ENCODE measurements around the gene AMIGO1. TPM values are rescaled to one million over a fixed set of nuclear protein-coding genes. Genes with fewer than 3 reads are reported as not detected.

AMIGO1 gene
- total and polyA plus RNA-seq, 4 donors: 2.4 to 6.3 (median 3.4) TPM

GRCh38 chr1:109488696-109489095 is 20.8 kb downstream of the AMIGO1 start:
- DNase-seq (no peak), ATAC-seq (ENCODE audit: insufficient read depth, low FRiP score) (no peak)
- Histone ChIP-seq H3K9me3 (ENCODE audit: control insufficient read depth in 4 of 4, insufficient read depth in 3 of 4, low read length in 3 of 4) (no peaks in the 10 kb centered on the region), H3K36me3 (ENCODE audit: control insufficient read depth in 4 of 4, insufficient read depth in 4 of 4, low read length in 4 of 4) (peaks cover 0 to 19% (median 14%) of the 10 kb centered on the region in 4 donors), H3K4me1 (ENCODE audit: control insufficient read depth in 5 of 5, insufficient read depth in 5 of 5, low read length in 5 of 5) (peaks cover 0 to 22% (median 6%) of the 10 kb centered on the region in 5 donors), H3K27me3 (ENCODE audit: control insufficient read depth in 3 of 3, insufficient read depth in 3 of 3, low read length in 2 of 3) (no peaks in the 10 kb centered on the region), H3K27ac (ENCODE audit: low read depth in 1 of 2, low read length in 1 of 2) (no peak overlapping the region), H3K4me3 (no peak overlapping the region), H3K9ac (ENCODE audit: insufficient read depth in 1 of 2, low read length in 2 of 2) (no peak overlapping the region)
- 91 to 97% methylated on average over 12 of the region's 12 CpGs for WGBS, 2 donors
- no peak for TF ChIP-seq CTCF (IDR thresholded peaks at IDR 0.05; ENCODE audit: control extremely low read depth, extremely low read depth)

- DNase-seq (no peak), ATAC-seq (ENCODE audit: insufficient read depth, low FRiP score) (no peak)
- Histone ChIP-seq H3K4me1 (ENCODE audit: control insufficient read depth in 5 of 5, insufficient read depth in 5 of 5, low read length in 5 of 5) (peaks cover 0 to 20% (median 6%) of the 10 kb centered on the region in 5 donors), H3K27ac (ENCODE audit: low read depth in 1 of 2, low read length in 1 of 2) (no peak overlapping the region), H3K36me3 (ENCODE audit: control insufficient read depth in 4 of 4, insufficient read depth in 4 of 4, low read length in 4 of 4) (peaks cover 0 to 19% (median 14%) of the 10 kb centered on the region in 4 donors), H3K4me3 (no peak overlapping the region), H3K9ac (ENCODE audit: insufficient read depth in 1 of 2, low read length in 2 of 2) (no peak overlapping the region), H3K27me3 (ENCODE audit: control insufficient read depth in 3 of 3, insufficient read depth in 3 of 3, low read length in 2 of 3) (no peaks in the 10 kb centered on the region), H3K9me3 (ENCODE audit: control insufficient read depth in 4 of 4, insufficient read depth in 3 of 4, low read length in 3 of 4) (no peaks in the 10 kb centered on the region)
- TF ChIP-seq CTCF (IDR thresholded peaks at IDR 0.05; ENCODE audit: control extremely low read depth, extremely low read depth): no peak
- 84 to 88% methylated on average over 5 of the region's 5 CpGs for WGBS, 2 donors
These were observed 21.3 kb downstream of the AMIGO1 start for GRCh38 chr1:109488201-109488600.

GRCh38 chr1:109487261-109487660 is 22.3 kb downstream of the AMIGO1 start:
- DNase-seq (peak; percentile 49 to 62 (median 59)), ATAC-seq (ENCODE audit: insufficient read depth, low FRiP score) (no peak)
- Histone ChIP-seq H3K4me1 (ENCODE audit: control insufficient read depth in 5 of 5, insufficient read depth in 5 of 5, low read length in 5 of 5) (peaks cover 0 to 23% (median 6%) of the 10 kb centered on the region in 5 donors), H3K27ac (ENCODE audit: low read depth in 1 of 2, low read length in 1 of 2) (no peak overlapping the region), H3K9ac (ENCODE audit: insufficient read depth in 1 of 2, low read length in 2 of 2) (no peak overlapping the region), H3K4me3 (no peak overlapping the region), H3K36me3 (ENCODE audit: control insufficient read depth in 4 of 4, insufficient read depth in 4 of 4, low read length in 4 of 4) (peaks cover 0 to 19% (median 14%) of the 10 kb centered on the region in 4 donors), H3K27me3 (ENCODE audit: control insufficient read depth in 3 of 3, insufficient read depth in 3 of 3, low read length in 2 of 3) (peaks cover 0 to 3% (median 0%) of the 10 kb centered on the region in 3 donors), H3K9me3 (ENCODE audit: control insufficient read depth in 4 of 4, insufficient read depth in 3 of 4, low read length in 3 of 4) (no peaks in the 10 kb centered on the region)
- WGBS, 2 donors: 77 to 87% methylated on average over 5 of the region's 5 CpGs
- no peak for TF ChIP-seq CTCF (IDR thresholded peaks at IDR 0.05; ENCODE audit: control extremely low read depth, extremely low read depth)

GRCh38 chr1:109485001-109485400 is 24.5 kb downstream of the AMIGO1 start:
- no peak overlapping the region for H3K9ac ChIP-seq (ENCODE audit: insufficient read depth in 1 of 2, low read length in 2 of 2)
- no peaks in the 10 kb centered on the region for H3K9me3 ChIP-seq (ENCODE audit: control insufficient read depth in 4 of 4, insufficient read depth in 3 of 4, low read length in 3 of 4)
- H3K4me3 ChIP-seq: no peak overlapping the region
- H3K36me3 ChIP-seq (ENCODE audit: control insufficient read depth in 4 of 4, insufficient read depth in 4 of 4, low read length in 4 of 4): peaks cover 0 to 16% (median 11%) of the 10 kb centered on the region in 4 donors
- ATAC-seq (ENCODE audit: insufficient read depth, low FRiP score) (no peak), DNase-seq (no peak)
- peaks cover 0 to 23% (median 6%) of the 10 kb centered on the region in 5 donors for H3K4me1 ChIP-seq (ENCODE audit: control insufficient read depth in 5 of 5, insufficient read depth in 5 of 5, low read length in 5 of 5)
- 33 to 50% methylated on average over 3 of the region's 3 CpGs for WGBS, 2 donors
- H3K27ac ChIP-seq (ENCODE audit: low read depth in 1 of 2, low read length in 1 of 2): no peak overlapping the region
- no peak for TF ChIP-seq CTCF (IDR thresholded peaks at IDR 0.05; ENCODE audit: control extremely low read depth, extremely low read depth)
- peaks cover 0 to 8% (median 2%) of the 10 kb centered on the region in 3 donors for H3K27me3 ChIP-seq (ENCODE audit: control insufficient read depth in 3 of 3, insufficient read depth in 3 of 3, low read length in 2 of 3)

Data from lung (tissue), 12 donors.